NT2/D1 (cell line): ENCODE results near the gene CCDC57.
"Not testable (repeated sequence)": the region's sequence is repeated elsewhere in the genome, so short reads cannot be mapped to it uniquely, and the experiment has no call there.

Experiments used
- DNase-seq: peaks from one replicate; pipeline ENCODE4 v3.0.0-alpha.2; 2011; ENCODE audit warnings: low read depth, low spot score
- H3K27me3 ChIP-seq: 2 replicates; pipeline ENCODE4 v1.6.0; 2011; ENCODE audit warnings: mild to moderate bottlenecking; ENCODE audit not compliant: insufficient read length, insufficient read depth
- H3K36me3 ChIP-seq: 2 replicates; pipeline ENCODE4 v1.6.1; 2011; ENCODE audit warnings: mild to moderate bottlenecking, low read length, mixed read lengths; ENCODE audit not compliant: insufficient read depth, insufficient read length
- H3K4me1 ChIP-seq: 2 replicates; pipeline ENCODE4 v1.5.1; 2011; ENCODE audit not compliant: insufficient read depth, insufficient read length
- H3K4me3 ChIP-seq: 2 replicates; pipeline ENCODE4 v1.5.1; 2011; ENCODE audit warnings: low read depth; ENCODE audit not compliant: insufficient read length
- H3K9ac ChIP-seq: 2 replicates; pipeline ENCODE4 v1.6.0; 2011; ENCODE audit warnings: low read depth; ENCODE audit not compliant: insufficient read length
- H3K9me3 ChIP-seq: 2 replicates; pipeline ENCODE4 v1.5.1; 2011; ENCODE audit warnings: mild to moderate bottlenecking, low read length; ENCODE audit not compliant: insufficient read depth
- SUZ12 ChIP-seq: IDR thresholded peaks from 2 replicates; pipeline ENCODE4 v1.6.1; 2011; ENCODE audit not compliant: insufficient read length, insufficient read depth; ENCODE audit errors: extremely low read depth
- YY1 ChIP-seq: IDR thresholded peaks from 2 replicates; pipeline ENCODE4 v1.6.1; 2011; ENCODE audit not compliant: insufficient read length, insufficient read depth
- ZNF274 ChIP-seq: IDR thresholded peaks from 2 replicates; pipeline ENCODE4 v1.6.1; 2011; ENCODE audit warnings: mild to moderate bottlenecking, low read depth, low read length

The CCDC57 gene

DNA sequence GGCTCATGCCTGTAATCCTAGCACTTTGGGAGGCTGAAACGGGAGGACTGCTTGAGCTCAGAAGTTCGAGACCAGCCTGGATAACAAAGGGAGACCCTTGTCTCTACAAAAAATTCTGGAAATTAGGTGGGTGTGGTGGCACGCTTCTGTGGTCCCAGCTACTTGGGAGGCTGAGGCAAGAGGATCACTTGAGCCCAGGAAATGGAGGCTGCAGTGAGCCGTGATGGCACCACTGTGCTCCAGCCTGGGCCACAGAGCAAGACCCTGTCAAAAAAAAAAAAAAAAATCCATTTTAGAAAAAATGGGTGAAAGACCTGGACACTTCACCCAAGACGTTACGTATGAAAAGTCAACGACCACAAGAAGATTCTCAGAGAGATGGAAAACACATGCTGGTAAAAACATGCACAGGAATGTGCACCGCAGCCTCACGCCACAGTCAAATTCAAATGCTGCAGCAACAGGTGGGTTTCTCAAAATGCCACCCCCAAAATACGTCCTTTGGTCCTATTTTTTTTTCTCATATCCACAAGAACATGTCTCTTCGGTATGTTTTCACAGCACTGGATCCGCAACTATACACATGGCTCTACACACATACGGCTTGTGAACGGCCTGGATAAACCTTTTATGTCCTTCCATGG is 43.7 kb upstream of the CCDC57 start:
- peaks cover 6% of the 10 kb centered on the region for H3K4me1 ChIP-seq
- no peak overlapping the region for H3K9ac ChIP-seq
- TF ChIP-seq YY1 (no peak), SUZ12 (no peak), ZNF274 (no peak)
- DNase-seq, result no peak
- peaks cover 87% of the 10 kb centered on the region for H3K36me3 ChIP-seq
- H3K4me3 ChIP-seq, result no peak overlapping the region
- peaks cover 6% of the 10 kb centered on the region; the same call in 1 of the 2 replicates for H3K9me3 ChIP-seq
- no peaks in the 10 kb centered on the region for H3K27me3 ChIP-seq

DNA sequence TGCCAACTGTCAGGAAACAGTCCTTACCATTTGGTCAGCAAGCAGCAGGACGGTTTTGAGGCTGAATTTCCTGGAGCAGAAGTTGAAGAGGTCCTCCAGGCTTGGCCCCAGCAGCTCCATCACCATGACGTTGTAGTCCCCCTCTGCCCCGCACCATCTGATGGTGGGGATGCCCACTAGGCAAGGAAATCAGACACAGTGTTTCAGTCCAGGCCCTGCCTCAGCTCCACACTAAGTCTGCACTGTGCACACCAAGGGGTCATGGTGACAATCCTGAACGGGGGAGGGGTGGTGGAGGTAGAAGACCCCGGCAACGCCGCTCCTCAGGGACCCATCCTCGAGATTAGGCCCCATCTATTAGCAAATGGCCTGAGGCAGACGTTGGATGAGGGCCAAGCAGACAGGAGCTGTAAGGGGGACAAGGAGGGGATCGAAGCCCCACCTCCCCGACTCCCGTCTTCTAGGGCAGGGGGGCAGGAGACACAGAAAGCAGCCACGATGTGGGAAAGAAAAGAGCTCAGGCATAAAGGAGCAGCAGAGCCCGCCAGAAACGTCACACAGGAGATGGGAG is 42.8 kb upstream of the CCDC57 start:
- peaks cover 87% of the 10 kb centered on the region for H3K36me3 ChIP-seq
- peaks cover 6% of the 10 kb centered on the region; the same call in 1 of the 2 replicates for H3K9me3 ChIP-seq
- DNase-seq, result no peak
- H3K4me3 ChIP-seq, result no peak overlapping the region
- TF ChIP-seq YY1 (no peak), SUZ12 (no peak), ZNF274 (no peak)
- no peaks in the 10 kb centered on the region for H3K27me3 ChIP-seq
- H3K4me1 ChIP-seq, result peaks cover 6% of the 10 kb centered on the region
- no peak overlapping the region for H3K9ac ChIP-seq

DNA sequence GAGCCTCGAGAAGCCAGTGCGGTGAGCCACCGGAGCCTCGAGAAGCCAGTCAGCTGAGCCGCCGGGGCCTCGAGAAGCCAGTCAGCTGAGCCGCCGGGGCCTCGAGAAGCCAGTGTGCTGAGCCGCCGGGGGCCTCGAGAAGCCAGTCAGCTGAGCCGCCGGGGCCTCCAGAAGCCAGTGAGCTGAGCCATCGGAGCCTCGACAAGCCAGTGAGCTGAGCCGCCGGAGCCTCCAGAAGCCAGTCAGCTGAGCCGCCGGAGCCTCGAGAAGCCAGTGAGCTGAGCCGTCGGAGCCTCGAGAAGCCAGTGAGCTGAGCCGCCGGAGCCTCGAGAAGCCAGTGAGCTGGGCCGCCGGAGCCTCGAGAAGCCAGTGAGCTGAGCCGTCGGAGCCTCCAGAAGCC is 42.1 kb upstream of the CCDC57 start:
- H3K27me3 ChIP-seq, DNase-seq, H3K9me3 ChIP-seq, H3K4me3 ChIP-seq, H3K9ac ChIP-seq: not testable (repeated sequence)
- Histone ChIP-seq H3K4me1 (peaks cover 11% of the 10 kb centered on the region), H3K36me3 (peaks cover 87% of the 10 kb centered on the region)

DNA sequence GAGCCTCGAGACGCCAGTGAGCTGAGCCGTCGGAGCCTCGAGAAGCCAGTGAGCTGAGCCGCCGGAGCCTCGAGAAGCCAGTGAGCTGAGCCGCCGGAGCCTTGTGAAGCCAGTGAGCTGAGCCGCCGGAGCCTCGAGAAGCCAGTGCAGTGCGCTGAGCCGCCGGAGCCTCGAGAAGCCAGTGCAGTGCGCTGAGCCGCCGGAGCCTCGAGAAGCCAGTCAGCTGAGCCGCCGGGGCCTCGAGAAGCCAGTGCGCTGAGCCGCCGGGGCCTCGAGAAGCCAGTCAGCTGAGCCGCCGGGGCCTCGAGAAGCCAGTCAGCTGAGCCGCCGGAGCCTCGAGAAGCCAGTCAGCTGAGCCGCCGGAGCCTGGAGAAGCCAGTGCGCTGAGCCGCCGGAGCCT is 41.5 kb upstream of the CCDC57 start:
- H3K4me3 ChIP-seq, H3K27me3 ChIP-seq, H3K9me3 ChIP-seq, DNase-seq, H3K9ac ChIP-seq: not testable (repeated sequence)
- peaks cover 12% of the 10 kb centered on the region for H3K4me1 ChIP-seq
- H3K36me3 ChIP-seq, result peaks cover 87% of the 10 kb centered on the region

DNA sequence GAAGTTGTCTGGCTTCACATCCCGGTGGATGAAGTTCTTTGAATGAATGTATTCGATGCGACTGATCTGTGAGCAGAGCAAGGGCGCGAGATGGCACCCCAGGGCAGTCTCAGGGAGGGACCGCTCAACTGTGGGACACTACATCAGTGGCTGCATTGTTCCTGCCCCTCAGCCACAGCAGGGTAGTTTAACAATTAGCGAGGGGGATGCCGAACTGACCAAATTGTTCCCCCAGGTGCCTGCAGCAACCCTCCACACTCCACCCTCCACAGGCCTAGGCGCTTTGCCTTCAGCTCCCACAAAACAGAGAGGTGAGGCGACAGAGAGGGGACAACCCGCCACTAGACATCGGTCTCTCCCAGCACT is 40.5 kb upstream of the CCDC57 start:
- Histone ChIP-seq H3K9me3 (peaks cover 6% of the 10 kb centered on the region; the same call in 1 of the 2 replicates), H3K36me3 (peaks cover 87% of the 10 kb centered on the region), H3K9ac (no peak overlapping the region), H3K27me3 (no peaks in the 10 kb centered on the region), H3K4me3 (no peak overlapping the region), H3K4me1 (peaks cover 12% of the 10 kb centered on the region)
- TF ChIP-seq SUZ12 (no peak), ZNF274 (no peak), YY1 (no peak)
- DNase-seq, result no peak

DNA sequence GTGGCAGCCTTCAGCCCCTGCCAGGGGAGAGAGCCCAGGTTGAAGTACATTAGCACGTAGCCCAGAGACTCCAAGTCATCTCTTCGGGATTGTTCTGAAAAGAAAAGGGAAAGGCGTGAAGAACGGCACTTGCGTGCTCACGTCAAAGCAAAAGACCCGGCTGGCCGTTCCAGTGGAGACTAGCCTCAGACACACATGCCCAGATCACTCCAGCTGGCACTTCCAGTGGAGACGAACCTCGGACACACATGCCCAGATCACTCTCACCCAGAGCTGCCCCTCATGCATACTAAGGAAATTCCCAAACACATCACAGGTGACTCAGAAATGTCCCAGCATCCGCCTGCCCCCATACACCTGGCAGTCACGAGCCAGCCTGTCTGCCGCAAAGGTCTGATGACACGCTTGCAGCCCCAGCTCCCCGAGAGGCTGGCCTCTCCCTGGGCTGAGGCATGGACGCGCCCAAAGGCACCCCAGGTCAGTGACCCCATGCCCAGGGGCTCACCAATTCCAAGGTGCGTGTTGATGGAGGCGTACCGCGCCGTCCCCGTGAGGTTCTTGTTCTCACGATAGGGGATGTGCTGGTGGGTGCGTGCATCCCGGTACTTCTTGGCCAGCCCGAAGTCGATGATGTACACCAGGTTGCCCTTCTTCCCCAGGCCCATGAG is 40.0 kb upstream of the CCDC57 start:
- no peak for TF ChIP-seq YY1
- TF ChIP-seq SUZ12, result no peak
- TF ChIP-seq ZNF274, result no peak
- no peak for DNase-seq
- H3K27me3 ChIP-seq, result no peaks in the 10 kb centered on the region
- peaks cover 12% of the 10 kb centered on the region for H3K4me1 ChIP-seq
- no peak overlapping the region for H3K9ac ChIP-seq
- peaks cover 6% of the 10 kb centered on the region; the same call in 1 of the 2 replicates for H3K9me3 ChIP-seq
- peaks cover 87% of the 10 kb centered on the region for H3K36me3 ChIP-seq
- H3K4me3 ChIP-seq, result no peak overlapping the region

DNA sequence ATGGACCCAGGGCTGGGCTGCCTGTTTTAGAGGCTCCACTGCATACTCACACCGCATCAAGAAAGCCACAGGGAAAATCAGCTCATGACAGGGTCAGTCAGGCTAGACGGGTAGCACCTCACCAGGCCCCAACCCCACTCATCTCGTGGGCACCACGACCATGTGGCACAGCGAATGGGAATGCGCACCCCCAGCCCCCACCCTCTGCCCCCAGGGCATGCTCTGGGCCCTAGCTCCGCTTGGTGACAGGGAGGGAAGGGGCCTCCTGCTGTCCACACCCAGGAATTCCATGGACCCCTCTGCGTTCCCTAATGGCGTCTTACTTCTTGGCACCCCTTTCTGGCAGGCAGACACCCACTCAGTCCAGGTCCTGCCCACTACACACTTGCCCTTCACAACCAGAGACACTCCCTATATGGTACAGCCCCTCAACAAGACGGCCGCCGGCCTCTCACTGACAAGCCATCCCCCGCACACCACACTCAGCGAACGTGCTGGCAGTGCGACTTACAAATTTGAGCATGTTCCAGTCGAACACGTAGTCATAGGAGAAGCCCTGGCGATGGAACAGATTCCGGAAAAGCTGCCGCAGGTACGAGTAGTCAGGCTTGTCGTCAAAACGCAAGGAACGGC is 38.3 kb upstream of the CCDC57 start:
- Histone ChIP-seq H3K9me3 (peaks cover 6% of the 10 kb centered on the region; the same call in 1 of the 2 replicates), H3K36me3 (peaks cover 87% of the 10 kb centered on the region), H3K4me3 (no peak overlapping the region), H3K9ac (no peak overlapping the region), H3K4me1 (peaks cover 13% of the 10 kb centered on the region), H3K27me3 (no peaks in the 10 kb centered on the region)
- TF ChIP-seq SUZ12 (no peak), ZNF274 (no peak), YY1 (no peak)
- no peak for DNase-seq
